SK-N-MC (cell line): ENCODE measurements around the gene NRXN3.

Source experiments
- EZH2 ChIP-seq: fragments of 200-600 bp; sonication (generic); IDR thresholded peaks from one replicate; pipeline ENCODE4 v1.6.1; 2017; ENCODE audit warnings: antibody characterized with exemption
- FOXP2 ChIP-seq: optimal IDR thresholded peaks from 2 replicates; pipeline ENCODE3; 2011; ENCODE audit warnings: mild to moderate bottlenecking, moderate library complexity; ENCODE audit not compliant: insufficient read depth; ENCODE audit errors: extremely low read length, control extremely low read depth
- POLR2AphosphoS5 ChIP-seq: IDR thresholded peaks from 2 replicates; pipeline ENCODE4 v1.6.1; 2012; ENCODE audit warnings: mild to moderate bottlenecking, low read depth, low read length, borderline replicate concordance

GRCh38 chr14:79166171-79166570, 996.0 kb downstream of the NRXN3 start:
- TF ChIP-seq POLR2AphosphoS5 (no peak), EZH2 (no peak), FOXP2 (no peak)
